ENCODE results near the gene VDAC1. TPM values are rescaled to one million over a fixed set of nuclear protein-coding genes. Genes with fewer than 3 reads are reported as not detected.
A peak's percentile ranks its signal among the peaks of the same experiment; 100 is the strongest.

VDAC1 gene
- total RNA-seq, 1 experiment from 2014 or later, result 334 TPM

GRCh38 chr5:133967124-133967523, 37.7 kb downstream of the VDAC1 start:
- TSS peak; percentile 0 for BruUV-seq (replicated peaks)
- Mint-ChIP-seq H3K4me1 (ENCODE audit: insufficient read depth, unreplicated experiment) (peaks cover 42% of the 10 kb centered on the region), H3K27me3 (ENCODE audit: insufficient read depth, unreplicated experiment) (no peaks in the 10 kb centered on the region), H3K9me3 (ENCODE audit: unreplicated experiment) (peaks cover 7% of the 10 kb centered on the region), H3K27ac (ENCODE audit: low read depth, unreplicated experiment) (peak overlapping the region; percentile 99), H3K4me3 (ENCODE audit: unreplicated experiment) (peak overlapping the region; percentile 100), H3K36me3 (ENCODE audit: insufficient read depth, unreplicated experiment) (peaks cover 41% of the 10 kb centered on the region)
- intact Hi-C loops (cut with micrococcal nuclease), result no loop called here
- no peak for TF ChIP-seq CTCF (IDR thresholded peaks at IDR 0.05; ENCODE audit: unreplicated experiment)
- POLR2A ChIA-PET, result interaction anchor here (0.6 to 1.7 kb wide), 10 partner anchors 10 to 894 kb away, joined by 3 to 12 read pairs (median 4); no protein-coding TSS in a partner anchor
- no peak for DNase-seq (ENCODE audit: unreplicated experiment)
- CTCF ChIA-PET, result interaction anchor here (0.7 to 1.2 kb wide), 5 partner anchors 12 to 1084 kb away, joined by 3 to 7 read pairs (median 4); no protein-coding TSS in a partner anchor

GRCh38 chr5:133966090-133966489, 38.7 kb downstream of the VDAC1 start:
- peaks cover 7% of the 10 kb centered on the region for H3K9me3 Mint-ChIP-seq (ENCODE audit: unreplicated experiment)
- peaks cover 31% of the 10 kb centered on the region for H3K36me3 Mint-ChIP-seq (ENCODE audit: insufficient read depth, unreplicated experiment)
- DNase-seq (ENCODE audit: unreplicated experiment), result no peak
- TF ChIP-seq CTCF (IDR thresholded peaks at IDR 0.05; ENCODE audit: unreplicated experiment), result no peak
- BruUV-seq (replicated peaks), result no TSS peak
- peaks cover 43% of the 10 kb centered on the region for H3K4me1 Mint-ChIP-seq (ENCODE audit: insufficient read depth, unreplicated experiment)
- CTCF ChIA-PET, result interaction anchor here (1.0 to 1.2 kb wide), 3 partner anchors 12 to 542 kb away, joined by 3 to 7 read pairs (median 3); no protein-coding TSS in a partner anchor
- H3K27ac Mint-ChIP-seq (ENCODE audit: low read depth, unreplicated experiment), result no peak overlapping the region
- POLR2A ChIA-PET, result interaction anchor here (0.6 to 1.6 kb wide), 2 partner anchors 27 to 78 kb away, joined by 4 read pairs; no protein-coding TSS in a partner anchor
- intact Hi-C loops (cut with micrococcal nuclease), result no loop called here
- H3K27me3 Mint-ChIP-seq (ENCODE audit: insufficient read depth, unreplicated experiment), result no peaks in the 10 kb centered on the region
- H3K4me3 Mint-ChIP-seq (ENCODE audit: unreplicated experiment), result no peak overlapping the region

GRCh38 chr5:133963493-133964128, 41.2 kb downstream of the VDAC1 start:
- Mint-ChIP-seq H3K36me3 (ENCODE audit: insufficient read depth, unreplicated experiment) (peaks cover 36% of the 10 kb centered on the region), H3K27ac (ENCODE audit: low read depth, unreplicated experiment) (no peak overlapping the region), H3K4me1 (ENCODE audit: insufficient read depth, unreplicated experiment) (peaks cover 33% of the 10 kb centered on the region), H3K4me3 (ENCODE audit: unreplicated experiment) (no peak overlapping the region), H3K9me3 (ENCODE audit: unreplicated experiment) (peaks cover 7% of the 10 kb centered on the region), H3K27me3 (ENCODE audit: insufficient read depth, unreplicated experiment) (no peaks in the 10 kb centered on the region)
- no peak for TF ChIP-seq CTCF (IDR thresholded peaks at IDR 0.05; ENCODE audit: unreplicated experiment)
- no TSS peak for BruUV-seq (replicated peaks)
- POLR2A ChIA-PET, result interaction anchor here (1.5 to 1.7 kb wide), 2 partner anchors 10 to 25 kb away, joined by 4 to 11 read pairs; no protein-coding TSS in a partner anchor
- no peak for DNase-seq (ENCODE audit: unreplicated experiment)
- CTCF ChIA-PET, result interaction anchor here (0.5 to 1.7 kb wide), 5 partner anchors 14 to 1098 kb away, joined by 3 to 8 read pairs (median 4); partner anchors contain the start of gene GDF9
- intact Hi-C loops (cut with micrococcal nuclease), result no loop called here

- ChIA-PET CTCF (interaction anchor here (0.5 to 1.7 kb wide), 8 partner anchors 13 to 1281 kb away, joined by 3 to 8 read pairs (median 4); partner anchors contain the start of gene GDF9), POLR2A (interaction anchor here (0.7 to 1.7 kb wide), 4 partner anchors 10 to 42 kb away, joined by 3 to 11 read pairs (median 5); partner anchors contain the start of gene VDAC1)
- Mint-ChIP-seq H3K36me3 (ENCODE audit: insufficient read depth, unreplicated experiment) (peaks cover 36% of the 10 kb centered on the region), H3K4me1 (ENCODE audit: insufficient read depth, unreplicated experiment) (peaks cover 32% of the 10 kb centered on the region), H3K27me3 (ENCODE audit: insufficient read depth, unreplicated experiment) (no peaks in the 10 kb centered on the region), H3K9me3 (ENCODE audit: unreplicated experiment) (peaks cover 7% of the 10 kb centered on the region), H3K27ac (ENCODE audit: low read depth, unreplicated experiment) (no peak overlapping the region), H3K4me3 (ENCODE audit: unreplicated experiment) (no peak overlapping the region)
- intact Hi-C loops (cut with micrococcal nuclease), result no loop called here
- DNase-seq (ENCODE audit: unreplicated experiment), result no peak
- no TSS peak for BruUV-seq (replicated peaks)
- TF ChIP-seq CTCF (IDR thresholded peaks at IDR 0.05; ENCODE audit: unreplicated experiment), result no peak
Observed at GRCh38 chr5:133962801-133963476, 41.8 kb downstream of the VDAC1 start.
